ENCODE data around the gene OBSCN. TPM values are rescaled to one million over a fixed set of nuclear protein-coding genes. Genes with fewer than 3 reads are reported as not detected.
A peak's percentile ranks its signal among the peaks of the same experiment; 100 is the strongest.

The OBSCN gene
- total and polyA plus RNA-seq, 2 donors: 10.1 to 75.9 TPM

DNA sequence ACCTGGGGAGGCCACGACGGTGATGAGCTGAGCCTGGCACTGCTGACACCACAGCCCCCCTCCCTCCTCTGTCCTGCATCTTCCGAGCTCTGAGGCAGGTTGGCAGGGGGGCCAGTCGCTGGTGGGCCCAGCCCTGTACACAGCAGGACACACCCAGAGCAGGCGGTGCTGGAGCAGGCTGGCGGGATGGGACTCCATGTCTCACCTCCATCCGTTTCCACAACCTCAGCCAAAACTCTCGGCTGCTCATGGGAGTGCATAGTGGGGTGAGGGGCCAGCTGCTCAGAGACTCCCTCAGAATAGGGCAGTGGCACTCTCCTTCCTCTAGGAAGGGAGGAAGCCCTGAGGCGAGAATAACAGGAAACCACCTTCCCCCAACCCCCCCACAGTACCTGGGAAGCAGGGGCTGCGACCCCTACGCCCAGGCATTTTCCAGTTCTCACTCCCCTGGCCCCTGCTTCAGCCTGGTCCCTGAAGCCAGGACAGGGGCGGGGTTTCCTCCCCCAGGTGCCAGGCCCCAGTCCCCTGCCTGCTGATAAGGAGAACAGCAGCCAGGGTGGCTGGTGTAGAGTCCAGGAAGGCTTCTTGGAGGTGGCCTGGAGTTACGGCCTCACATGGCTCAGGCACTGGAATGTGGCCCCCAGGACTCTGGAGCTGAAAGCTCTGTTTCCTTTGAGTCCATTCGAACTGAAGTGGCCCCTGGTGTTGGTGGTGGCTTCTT, 45.4 kb upstream of the OBSCN start:
- H3K27me3 ChIP-seq (ENCODE audit: control insufficient read depth in 2 of 2, insufficient read depth in 1 of 2, low read length in 1 of 2): peaks cover 0 to 11% of the 10 kb centered on the region in 2 donors
- no peak overlapping the region for H3K4me3 ChIP-seq (ENCODE audit: low read length in 2 of 2)
- H3K9me3 ChIP-seq (ENCODE audit: control insufficient read depth in 2 of 2, insufficient read depth in 1 of 2, low read length in 1 of 2): no peaks in the 10 kb centered on the region
- DNase-seq (ENCODE audit: low read depth in 6 of 9, low spot score in 9 of 9): peak in 1 of 9 donors; percentile 33
- peak overlapping the region; percentile 28 to 40 for H3K27ac ChIP-seq (ENCODE audit: low read depth in 1 of 2, low read length in 1 of 2)
- no peaks in the 10 kb centered on the region for H3K36me3 ChIP-seq (ENCODE audit: control insufficient read depth in 2 of 2, insufficient read depth in 2 of 2, low read length in 1 of 2)
- H3K4me1 ChIP-seq (ENCODE audit: control insufficient read depth in 2 of 2, insufficient read depth in 2 of 2, low read length in 2 of 2): peaks cover 7 to 52% of the 10 kb centered on the region in 2 donors
- 42% methylated on average over 14 of the region's 14 CpGs for WGBS

GRCh38 chr1:228163007-228163753, 44.7 kb upstream of the OBSCN start:
- no peak for DNase-seq (ENCODE audit: low read depth in 6 of 9, low spot score in 9 of 9)
- Histone ChIP-seq H3K9me3 (ENCODE audit: control insufficient read depth in 2 of 2, insufficient read depth in 1 of 2, low read length in 1 of 2) (no peaks in the 10 kb centered on the region), H3K27me3 (ENCODE audit: control insufficient read depth in 2 of 2, insufficient read depth in 1 of 2, low read length in 1 of 2) (peaks cover 0 to 11% of the 10 kb centered on the region in 2 donors), H3K4me3 (ENCODE audit: low read length in 2 of 2) (no peak overlapping the region), H3K36me3 (ENCODE audit: control insufficient read depth in 2 of 2, insufficient read depth in 2 of 2, low read length in 1 of 2) (peaks cover 0 to 2% of the 10 kb centered on the region in 2 donors), H3K27ac (ENCODE audit: low read depth in 1 of 2, low read length in 1 of 2) (peak overlapping the region in 1 of 2 donors; percentile 40), H3K4me1 (ENCODE audit: control insufficient read depth in 2 of 2, insufficient read depth in 2 of 2, low read length in 2 of 2) (peaks cover 6 to 48% of the 10 kb centered on the region in 2 donors)
- WGBS: 78% methylated on average over 30 of the region's 30 CpGs

- Histone ChIP-seq H3K27me3 (ENCODE audit: control insufficient read depth in 2 of 2, insufficient read depth in 1 of 2, low read length in 1 of 2) (peaks cover 0 to 9% of the 10 kb centered on the region in 2 donors), H3K9me3 (ENCODE audit: control insufficient read depth in 2 of 2, insufficient read depth in 1 of 2, low read length in 1 of 2) (no peaks in the 10 kb centered on the region), H3K4me3 (ENCODE audit: low read length in 2 of 2) (no peak overlapping the region), H3K4me1 (ENCODE audit: control insufficient read depth in 2 of 2, insufficient read depth in 2 of 2, low read length in 2 of 2) (peaks cover 6 to 48% of the 10 kb centered on the region in 2 donors), H3K36me3 (ENCODE audit: control insufficient read depth in 2 of 2, insufficient read depth in 2 of 2, low read length in 1 of 2) (peaks cover 4 to 5% of the 10 kb centered on the region in 2 donors), H3K27ac (ENCODE audit: low read depth in 1 of 2, low read length in 1 of 2) (no peak overlapping the region)
- no peak for DNase-seq (ENCODE audit: low read depth in 6 of 9, low spot score in 9 of 9)
- 98% methylated on average over 10 of the region's 10 CpGs for WGBS
Measured at GRCh38 chr1:228163776-228164519, 43.9 kb upstream of the OBSCN start.

GRCh38 chr1:228164561-228165371, 43.1 kb upstream of the OBSCN start:
- H3K4me3 ChIP-seq (ENCODE audit: low read length in 2 of 2): peak overlapping the region; percentile 64 to 86
- DNase-seq (ENCODE audit: low read depth in 6 of 9, low spot score in 9 of 9): no peak
- H3K27ac ChIP-seq (ENCODE audit: low read depth in 1 of 2, low read length in 1 of 2): peak overlapping the region; percentile 90 to 91
- peaks cover 0 to 3% of the 10 kb centered on the region in 2 donors for H3K27me3 ChIP-seq (ENCODE audit: control insufficient read depth in 2 of 2, insufficient read depth in 1 of 2, low read length in 1 of 2)
- WGBS: 62% methylated on average over 20 of the region's 20 CpGs
- peaks cover 4 to 5% of the 10 kb centered on the region in 2 donors for H3K36me3 ChIP-seq (ENCODE audit: control insufficient read depth in 2 of 2, insufficient read depth in 2 of 2, low read length in 1 of 2)
- H3K9me3 ChIP-seq (ENCODE audit: control insufficient read depth in 2 of 2, insufficient read depth in 1 of 2, low read length in 1 of 2): no peaks in the 10 kb centered on the region
- H3K4me1 ChIP-seq (ENCODE audit: control insufficient read depth in 2 of 2, insufficient read depth in 2 of 2, low read length in 2 of 2): peaks cover 6 to 48% of the 10 kb centered on the region in 2 donors

DNA sequence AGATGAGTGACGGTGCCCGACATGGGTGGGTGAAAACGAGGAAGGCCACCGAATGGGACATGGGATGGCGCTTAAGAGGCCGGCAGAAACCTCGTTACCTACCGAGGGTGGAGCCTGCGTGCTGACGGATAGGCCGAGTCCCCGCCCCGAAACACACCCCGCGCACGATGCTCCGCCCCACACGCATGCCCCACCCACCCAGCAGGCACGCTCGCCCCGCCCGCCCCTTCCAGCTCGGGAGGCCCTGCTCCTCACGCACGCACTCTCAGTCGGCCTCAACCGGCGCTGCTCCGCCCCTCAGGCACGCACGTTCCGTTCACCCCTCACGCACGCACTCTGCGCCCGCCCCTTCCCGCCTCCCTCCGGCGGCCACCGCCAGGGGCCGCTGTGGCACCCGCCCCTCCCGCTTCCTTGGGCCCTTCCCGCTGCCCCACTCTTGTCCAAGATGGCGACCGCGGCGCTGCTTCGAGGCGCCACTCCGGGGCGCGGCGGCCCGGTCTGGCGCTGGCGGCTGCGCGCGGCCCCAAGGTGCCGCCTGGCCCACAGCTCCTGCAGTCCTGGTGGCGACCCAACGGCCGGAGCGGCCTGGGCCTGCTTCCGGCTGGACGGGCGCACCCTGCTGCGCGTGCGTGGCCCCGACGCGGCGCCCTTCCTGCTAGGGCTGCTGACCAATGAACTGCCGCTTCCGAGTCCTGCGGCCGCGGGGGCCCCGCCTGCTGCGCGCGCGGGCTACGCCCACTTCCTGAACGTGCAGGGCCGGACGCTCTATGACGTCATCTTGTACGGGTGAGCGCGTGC, 42.3 kb upstream of the OBSCN start, which contains the start of gene IBA57:
Gene IBA57 (plus strand): TSS at position 433 of the 798 bp plus-strand sequence. CDS start 13 bp downstream, at position 446.
- Histone ChIP-seq H3K27ac (ENCODE audit: low read depth in 1 of 2, low read length in 1 of 2) (peak within 1 kb of the TSS; percentile 92 to 100), H3K4me1 (ENCODE audit: control insufficient read depth in 2 of 2, insufficient read depth in 2 of 2, low read length in 2 of 2) (peaks cover 6 to 48% of the 10 kb centered on the region in 2 donors), H3K36me3 (ENCODE audit: control insufficient read depth in 2 of 2, insufficient read depth in 2 of 2, low read length in 1 of 2) (peaks cover 4 to 5% of the 10 kb centered on the region in 2 donors), H3K4me3 (ENCODE audit: low read length in 2 of 2) (peak within 1 kb of the TSS; percentile 64 to 86), H3K9me3 (ENCODE audit: control insufficient read depth in 2 of 2, insufficient read depth in 1 of 2, low read length in 1 of 2) (no peaks in the 10 kb centered on the region), H3K27me3 (ENCODE audit: control insufficient read depth in 2 of 2, insufficient read depth in 1 of 2, low read length in 1 of 2) (peaks cover 0 to 3% of the 10 kb centered on the region in 2 donors)
- under 1% methylated on average over 93 of the region's 93 CpGs for WGBS
- peak; percentile 93 to 99 (median 99) for DNase-seq (ENCODE audit: low read depth in 6 of 9, low spot score in 9 of 9)

GRCh38 chr1:228166170-228166936, 41.5 kb upstream of the OBSCN start:
- WGBS: 24% methylated on average over 26 of the region's 26 CpGs
- no peaks in the 10 kb centered on the region for H3K9me3 ChIP-seq (ENCODE audit: control insufficient read depth in 2 of 2, insufficient read depth in 1 of 2, low read length in 1 of 2)
- DNase-seq (ENCODE audit: low read depth in 6 of 9, low spot score in 9 of 9): peak in 4 of 9 donors; percentile 45 to 76 (median 60)
- H3K36me3 ChIP-seq (ENCODE audit: control insufficient read depth in 2 of 2, insufficient read depth in 2 of 2, low read length in 1 of 2): peaks cover 4 to 5% of the 10 kb centered on the region in 2 donors
- H3K27me3 ChIP-seq (ENCODE audit: control insufficient read depth in 2 of 2, insufficient read depth in 1 of 2, low read length in 1 of 2): peaks cover 0 to 3% of the 10 kb centered on the region in 2 donors
- peaks cover 6 to 41% of the 10 kb centered on the region in 2 donors for H3K4me1 ChIP-seq (ENCODE audit: control insufficient read depth in 2 of 2, insufficient read depth in 2 of 2, low read length in 2 of 2)
- peak overlapping the region; percentile 77 to 92 for H3K27ac ChIP-seq (ENCODE audit: low read depth in 1 of 2, low read length in 1 of 2)
- peak overlapping the region; percentile 62 to 86 for H3K4me3 ChIP-seq (ENCODE audit: low read length in 2 of 2)

DNA sequence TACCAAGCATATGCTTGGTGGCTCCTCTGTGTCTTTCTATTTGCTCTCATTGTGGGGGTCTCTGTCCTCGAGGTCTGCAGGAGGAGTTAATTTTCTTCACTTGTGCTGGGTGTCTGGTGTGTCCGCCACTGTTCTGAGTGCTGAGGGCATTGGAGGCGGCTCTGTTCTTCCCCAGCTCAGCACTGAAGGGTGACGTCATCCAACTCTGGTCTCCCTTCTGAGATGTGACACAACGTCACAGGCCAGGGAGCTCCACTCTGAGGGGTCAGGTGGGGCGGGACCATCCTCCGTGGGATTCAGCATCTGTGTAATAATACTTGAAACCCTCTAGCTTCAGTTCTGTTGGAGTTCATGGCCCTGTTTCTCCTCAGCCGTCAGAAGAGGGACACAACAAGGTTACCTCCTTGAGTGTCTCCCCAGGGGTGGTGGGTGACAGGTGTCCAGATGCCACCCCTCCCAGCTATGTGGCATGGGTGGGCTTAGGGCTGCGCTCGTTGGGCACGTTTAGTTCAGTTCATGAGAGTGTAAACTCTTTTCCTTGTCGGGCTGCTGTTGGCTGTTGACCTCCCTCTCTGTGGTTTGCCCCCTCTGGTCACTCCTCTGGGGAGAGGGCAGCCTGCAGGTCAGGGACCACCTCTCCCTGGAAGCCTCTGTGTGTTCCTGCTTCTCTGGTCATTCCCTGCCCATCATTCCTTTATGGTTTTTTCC, 39.1 kb upstream of the OBSCN start:
- WGBS: 96% methylated on average over 12 of the region's 12 CpGs
- Histone ChIP-seq H3K36me3 (ENCODE audit: control insufficient read depth in 2 of 2, insufficient read depth in 2 of 2, low read length in 1 of 2) (peaks cover 4 to 5% of the 10 kb centered on the region in 2 donors), H3K27ac (ENCODE audit: low read depth in 1 of 2, low read length in 1 of 2) (no peak overlapping the region), H3K9me3 (ENCODE audit: control insufficient read depth in 2 of 2, insufficient read depth in 1 of 2, low read length in 1 of 2) (no peaks in the 10 kb centered on the region), H3K4me1 (ENCODE audit: control insufficient read depth in 2 of 2, insufficient read depth in 2 of 2, low read length in 2 of 2) (peaks cover 0 to 19% of the 10 kb centered on the region in 2 donors), H3K27me3 (ENCODE audit: control insufficient read depth in 2 of 2, insufficient read depth in 1 of 2, low read length in 1 of 2) (no peaks in the 10 kb centered on the region), H3K4me3 (ENCODE audit: low read length in 2 of 2) (no peak overlapping the region)
- DNase-seq (ENCODE audit: low read depth in 6 of 9, low spot score in 9 of 9): no peak
